ENCODE measurements around the gene STK4.
A peak's percentile ranks its signal among the peaks of the same experiment; 100 is the strongest.

Gene STK4

GRCh38 chr20:44954211-44954610, 12.1 kb upstream of the STK4 start:
- DNase-seq (ENCODE audit: low read depth): no peak

GRCh38 chr20:44955270-44955669, 11.0 kb upstream of the STK4 start:
- DNase-seq (ENCODE audit: low read depth): no peak

- DNase-seq (ENCODE audit: low read depth): no peak
Measured at GRCh38 chr20:44956410-44956809, 9.9 kb upstream of the STK4 start.

- DNase-seq (ENCODE audit: low read depth): no peak
Measured at GRCh38 chr20:44958276-44958675, 8.0 kb upstream of the STK4 start.

- DNase-seq (ENCODE audit: low read depth): no peak
Measured at GRCh38 chr20:44959082-44959637, 7.2 kb upstream of the STK4 start.

GRCh38 chr20:44959638-44960102, 6.6 kb upstream of the STK4 start:
- DNase-seq (ENCODE audit: low read depth): no peak

GRCh38 chr20:44960103-44960852, 6.0 kb upstream of the STK4 start, which contains the start of gene TOMM34:
TSS of gene TOMM34 (minus strand) at chr20:44960397. CDS start at chr20:44960333, 64 bp downstream.
- DNase-seq (ENCODE audit: low read depth): peak; percentile 88

- DNase-seq (ENCODE audit: low read depth): no peak
Measured at GRCh38 chr20:44961011-44961869, 5.1 kb upstream of the STK4 start.

GRCh38 chr20:44961870-44962267, 4.4 kb upstream of the STK4 start:
- DNase-seq (ENCODE audit: low read depth): peak; percentile 40

GRCh38 chr20:44962483-44962882, 3.8 kb upstream of the STK4 start:
- DNase-seq (ENCODE audit: low read depth): no peak

GRCh38 chr20:44963325-44964215, 2.7 kb upstream of the STK4 start:
- no peak for DNase-seq (ENCODE audit: low read depth)

GRCh38 chr20:44965651-44966029, 672 bp upstream of the STK4 start:
- DNase-seq (ENCODE audit: low read depth): no peak

- DNase-seq (ENCODE audit: low read depth): no peak
Measured at GRCh38 chr20:44967207-44967807, 995 bp downstream of the STK4 start.

GRCh38 chr20:44969300-44969894, 3.1 kb downstream of the STK4 start:
- no peak for DNase-seq (ENCODE audit: low read depth)

- DNase-seq (ENCODE audit: low read depth): no peak
Measured at GRCh38 chr20:44970243-44970757, 4.0 kb downstream of the STK4 start.

GRCh38 chr20:44973053-44973452, 6.7 kb downstream of the STK4 start:
- no peak for DNase-seq (ENCODE audit: low read depth)

GRCh38 chr20:44976698-44977097, 10.4 kb downstream of the STK4 start:
- no peak for DNase-seq (ENCODE audit: low read depth)

- DNase-seq (ENCODE audit: low read depth): no peak
Measured at GRCh38 chr20:44979090-44979621, 12.8 kb downstream of the STK4 start.

GRCh38 chr20:44981736-44982406, 15.6 kb downstream of the STK4 start:
- no peak for DNase-seq (ENCODE audit: low read depth)
